GM21825 (cell line): ENCODE results near the gene PRRX2.
"Not testable (repeated sequence)": the region's sequence is repeated elsewhere in the genome, so short reads cannot be mapped to it uniquely, and the experiment has no call there.

Experiments used
- ATAC-seq: cut with Tn5 transposase; IDR thresholded peaks from one replicate; pipeline ENCODE4 v1.9.1; 2021; ENCODE audit warnings: mild to moderate bottlenecking, moderate library complexity; ENCODE audit not compliant: unreplicated experiment

Gene PRRX2

GRCh38 chr9:129636343-129636742 lies 29.1 kb upstream of the PRRX2 start:
- ATAC-seq, result not testable (repeated sequence)

GRCh38 chr9:129637102-129637501 lies 28.3 kb upstream of the PRRX2 start:
- ATAC-seq, result no peak

- ATAC-seq, result no peak
Measured at GRCh38 chr9:129637673-129638439, 27.6 kb upstream of the PRRX2 start.

GRCh38 chr9:129639034-129639630 lies 26.3 kb upstream of the PRRX2 start:
- ATAC-seq, result no peak

- ATAC-seq, result no peak
Measured at GRCh38 chr9:129639756-129640085, 25.7 kb upstream of the PRRX2 start.

- no peak for ATAC-seq
Measured at GRCh38 chr9:129640086-129640870, 25.2 kb upstream of the PRRX2 start.

- ATAC-seq, result no peak
Measured at GRCh38 chr9:129640871-129641749, 24.3 kb upstream of the PRRX2 start.

GRCh38 chr9:129641750-129642585 lies 23.5 kb upstream of the PRRX2 start, which contains the start of gene ASB6:
Gene ASB6, minus strand, starts transcription at chr9:129642151. Its CDS starts 152 bp downstream, at chr9:129641999.
- peak; percentile 86 for ATAC-seq

GRCh38 chr9:129643706-129644105 lies 21.7 kb upstream of the PRRX2 start:
- no peak for ATAC-seq

GRCh38 chr9:129644365-129644764 lies 21.1 kb upstream of the PRRX2 start:
- no peak for ATAC-seq

- ATAC-seq, result no peak
Measured at GRCh38 chr9:129644902-129645301, 20.5 kb upstream of the PRRX2 start.

GRCh38 chr9:129646252-129646651 lies 19.2 kb upstream of the PRRX2 start:
- no peak for ATAC-seq

- ATAC-seq, result no peak
Measured at GRCh38 chr9:129646654-129647053, 18.8 kb upstream of the PRRX2 start.

- no peak for ATAC-seq
Measured at GRCh38 chr9:129647635-129648034, 17.8 kb upstream of the PRRX2 start.

- no peak for ATAC-seq
Measured at GRCh38 chr9:129648092-129648763, 17.2 kb upstream of the PRRX2 start.

GRCh38 chr9:129648764-129649115 lies 16.7 kb upstream of the PRRX2 start:
- no peak for ATAC-seq

- ATAC-seq, result no peak
Measured at GRCh38 chr9:129649726-129650679, 15.4 kb upstream of the PRRX2 start.

- ATAC-seq, result no peak
Measured at GRCh38 chr9:129650680-129651235, 14.7 kb upstream of the PRRX2 start.
